IMR-90 (cell line): ENCODE results near the gene KRTAP4-5. TPM values are rescaled to one million over a fixed set of nuclear protein-coding genes. Genes with fewer than 3 reads are reported as not detected.

Experiments used
- ATAC-seq: fragments of 200-7000 bp; cut with Tn5 transposase; 2 replicates; pipeline ENCODE4 v1.9.1; 2020; ENCODE audit warnings: low read depth, mild to moderate bottlenecking, moderate library complexity
- BruUV-seq: library from RNA; stranded (reverse); fragments of 400-500 nt; replicated peaks from 2 replicates; lab custom pipeline; 2021; lab: Mats Ljungman, UMichigan
- CTCF ChIA-PET: fragments of 300-600 bp; formaldehyde crosslinking; extraction: SDS; loops from one replicate; lab custom pipeline; 2021; ENCODE audit warnings: antibody characterized with exemption; lab: Yijun Ruan, JAX
- POLR2A ChIA-PET: fragments of 300-600 bp; sonication (Branson Sonifier 250); formaldehyde crosslinking; loops from one replicate; lab custom pipeline; 2022; ENCODE audit warnings: antibody characterized with exemption; ENCODE audit not compliant: unreplicated experiment; lab: Charles Lee
- DNase-seq: peaks from one replicate; pipeline ENCODE4 v3.0.0; 2013
- H2AFZ ChIP-seq: replicated peaks from 2 replicates; pipeline ENCODE3; 2013; ENCODE audit warnings: low read length, mild to moderate bottlenecking; ENCODE audit not compliant: poor library complexity
- H2AK5ac ChIP-seq: 2 replicates; pipeline ENCODE4 v1.6.1; 2013; ENCODE audit warnings: low read depth, low read length, inconsistent platforms
- H2AK9ac ChIP-seq: replicated peaks from 2 replicates; pipeline ENCODE3; 2013; ENCODE audit warnings: mild to moderate bottlenecking, low read depth, low read length, moderate library complexity; ENCODE audit not compliant: poor library complexity
- H2BK120ac ChIP-seq: 2 replicates; pipeline ENCODE4 v1.6.1; 2013; ENCODE audit warnings: low read depth, low read length, inconsistent platforms
- H2BK15ac ChIP-seq: 3 replicates; pipeline ENCODE4 v1.6.1; 2013; ENCODE audit warnings: low read depth, low read length, inconsistent platforms
- H2BK20ac ChIP-seq: 2 replicates; pipeline ENCODE4 v1.6.1; 2013; ENCODE audit warnings: low read depth, mild to moderate bottlenecking, inconsistent platforms, low read length, moderate library complexity
- H2BK5ac ChIP-seq: 2 replicates; pipeline ENCODE4 v1.6.1; 2013; ENCODE audit warnings: mild to moderate bottlenecking, low read depth, low read length, inconsistent platforms; ENCODE audit not compliant: poor library complexity, severe bottlenecking
- H3K14ac ChIP-seq: replicated peaks from 2 replicates; pipeline ENCODE4 v1.6.1; 2013; ENCODE audit warnings: low read depth, low read length, inconsistent platforms
- H3K18ac ChIP-seq: 2 replicates; pipeline ENCODE4 v1.6.1; 2013; ENCODE audit warnings: low read depth, low read length, control low read depth
- H3K23ac ChIP-seq: 2 replicates; pipeline ENCODE4 v1.6.1; 2013; ENCODE audit warnings: low read depth, low read length, inconsistent platforms
- H3K27ac ChIP-seq: 2 replicates; pipeline ENCODE4 v1.5.1; 2013; ENCODE audit warnings: mild to moderate bottlenecking, control low read depth, low read length; ENCODE audit not compliant: insufficient read depth
- H3K27me3 ChIP-seq: 2 replicates; pipeline ENCODE4 v1.6.1; 2013; ENCODE audit warnings: low read length; ENCODE audit not compliant: control insufficient read depth, insufficient read depth
- H3K36me3 ChIP-seq: 2 replicates; pipeline ENCODE4 v1.6.1; 2013; ENCODE audit warnings: low read length, mixed read lengths; ENCODE audit not compliant: control insufficient read depth, insufficient read depth
- H3K4ac ChIP-seq: 2 replicates; pipeline ENCODE4 v1.6.1; 2013; ENCODE audit warnings: low read depth, low read length, inconsistent platforms
- H3K4me1 ChIP-seq: 2 replicates; pipeline ENCODE4 v1.6.1; 2013; ENCODE audit warnings: low read length, mixed read lengths; ENCODE audit not compliant: control insufficient read depth, insufficient read depth
- H3K4me2 ChIP-seq: 2 replicates; pipeline ENCODE4 v1.6.1; 2013; ENCODE audit warnings: low read depth, mild to moderate bottlenecking, control low read depth, low read length, moderate library complexity
- H3K4me3 ChIP-seq: 2 replicates; pipeline ENCODE4 v1.5.1; 2013; ENCODE audit warnings: low read depth, mild to moderate bottlenecking, control low read depth, low read length, moderate library complexity; ENCODE audit not compliant: insufficient read depth
- H3K56ac ChIP-seq: 2 replicates; pipeline ENCODE4 v1.6.1; 2013; ENCODE audit warnings: low read length, inconsistent platforms; ENCODE audit not compliant: insufficient read depth; ENCODE audit errors: extremely low read depth
- H3K79me1 ChIP-seq, 2 experiments: 2 replicates each; pipeline ENCODE4 v1.6.1; 2013; ENCODE audit warnings: low read length in 2 of 2, inconsistent platforms in 1 of 2, low read depth in 1 of 2
- H3K9ac ChIP-seq: 2 replicates; pipeline ENCODE4 v1.6.1; 2013; ENCODE audit warnings: low read depth, low read length, control low read depth
- H3K9me1 ChIP-seq: 2 replicates; pipeline ENCODE4 v1.6.1; 2013; ENCODE audit warnings: low read length, inconsistent platforms; ENCODE audit not compliant: insufficient read depth
- H3K9me3 ChIP-seq: 2 replicates; pipeline ENCODE4 v1.6.1; 2013; ENCODE audit warnings: low read length; ENCODE audit not compliant: control insufficient read depth, insufficient read depth
- H4K20me1 ChIP-seq: 2 replicates; pipeline ENCODE4 v1.6.1; 2013; ENCODE audit warnings: low read length, inconsistent platforms; ENCODE audit not compliant: insufficient read depth
- H4K5ac ChIP-seq: 2 replicates; pipeline ENCODE4 v1.6.1; 2013; ENCODE audit warnings: mild to moderate bottlenecking, low read depth, low read length, control low read depth
- H4K8ac ChIP-seq, 2 experiments: 2 replicates each; pipeline ENCODE4 v1.6.1; 2013; ENCODE audit warnings: low read depth in 2 of 2, low read length in 2 of 2, control low read depth in 1 of 2, inconsistent platforms in 1 of 2
- H4K91ac ChIP-seq: 2 replicates; pipeline ENCODE4 v1.6.1; 2013; ENCODE audit warnings: low read depth, low read length, inconsistent platforms; ENCODE audit not compliant: insufficient read depth
- BHLHE40 ChIP-seq: fragments of 150-350 bp; IDR thresholded peaks from 2 replicates; pipeline ENCODE4 v1.6.1; 2016; ENCODE audit warnings: mild to moderate bottlenecking, low read depth, low read length
- CHD1 ChIP-seq: IDR thresholded peaks from 2 replicates; pipeline ENCODE4 v1.6.1; 2012; ENCODE audit warnings: low read depth, low read length, improper control_type of control experiment
- FOS ChIP-seq: fragments of 150-350 bp; IDR thresholded peaks from 2 replicates; pipeline ENCODE4 v1.6.1; 2016; ENCODE audit warnings: low read depth, low read length
- MAFK ChIP-seq: IDR thresholded peaks from 2 replicates; pipeline ENCODE4 v1.6.1; 2012; ENCODE audit warnings: low read depth, low read length, improper control_type of control experiment
- MAZ ChIP-seq: IDR thresholded peaks from 2 replicates; pipeline ENCODE4 v1.6.1; 2012; ENCODE audit warnings: low read depth, mild to moderate bottlenecking, low read length, improper control_type of control experiment, moderate library complexity, borderline replicate concordance
- MXI1 ChIP-seq: IDR thresholded peaks from 2 replicates; pipeline ENCODE4 v1.6.1; 2012; ENCODE audit warnings: low read depth, mild to moderate bottlenecking, low read length, moderate library complexity, borderline replicate concordance
- NFE2L2 ChIP-seq: fragments of 150-350 bp; IDR thresholded peaks from 2 replicates; pipeline ENCODE4 v1.6.1; 2016; ENCODE audit warnings: low read depth, mild to moderate bottlenecking, low read length
- POLR2A ChIP-seq: IDR thresholded peaks from 2 replicates; pipeline ENCODE4 v1.6.1; 2012; ENCODE audit warnings: mild to moderate bottlenecking, low read depth, low read length
- RAD21 ChIP-seq: IDR thresholded peaks from 2 replicates; pipeline ENCODE4 v1.6.1; 2012; ENCODE audit warnings: low read length, improper control_type of control experiment
- RCOR1 ChIP-seq: IDR thresholded peaks from 2 replicates; pipeline ENCODE4 v1.6.1; 2012; ENCODE audit warnings: mild to moderate bottlenecking, low read length, improper control_type of control experiment; ENCODE audit not compliant: insufficient replicate concordance
- WGBS, 2 experiments: methylation state at CpG; one replicate each; pipeline versions ENCODE4 v1.1.5 to v1.1.7; 2013; ENCODE audit warnings: missing lambda C conversion rate in 2 of 2; ENCODE audit not compliant: insufficient read length in 1 of 2; ENCODE audit errors: extremely low coverage in 2 of 2; 5-methylcytosine and 5-hydroxymethylcytosine counted together
- dilution Hi-C: fragments of 300-500 bp; cut with HindIII; formaldehyde crosslinking; loops from one replicate; pipeline ENCODE4 v1.14.3; 2018; ENCODE audit warnings: low sequenced_read_pairs; ENCODE audit not compliant: unreplicated experiment
- in situ Hi-C: fragments of 300-500 bp; cut with MboI; formaldehyde crosslinking; loops from 3 replicates; pipeline ENCODE4 v1.14.3; 2019; ENCODE audit warnings: low sequenced_read_pairs, inconsistent platforms, mixed read lengths
- intact Hi-C: fragments of 100-400 bp; cut with micrococcal nuclease; formaldehyde crosslinking; loops from 2 replicates; pipeline ENCODE4 v1.10.0; 2022
- polyA plus RNA-seq, 3 experiments: library from polyadenylated mRNA; depleted of rRNA; stranded (reverse); fragments of >200 nt; gene quantifications; 2 replicates each; pipeline ENCODE4 v1.2.3, GENCODE V29; 2012; ENCODE audit warnings: low replicate concordance in 1 of 3
- total RNA-seq: library from RNA; depleted of rRNA; stranded (reverse); fragments of >200 nt; gene quantifications from 2 replicates; pipeline ENCODE4 v1.2.3, GENCODE V29; 2012
- TF ChIP-seq, protein P1 (sequence below): fragments of 150-350 bp; IDR thresholded peaks from 2 replicates; pipeline ENCODE4 v1.6.1; 2016; ENCODE audit warnings: low read depth, mild to moderate bottlenecking, low read length, moderate library complexity, borderline replicate concordance
- TF ChIP-seq, protein P2 (sequence below): fragments of 150-350 bp; IDR thresholded peaks from 2 replicates; pipeline ENCODE4 v1.6.1; 2017; ENCODE audit warnings: mild to moderate bottlenecking, antibody characterized with exemption, low read length, low read depth
- TF ChIP-seq, protein P3 (sequence below): conservative IDR thresholded peaks from 2 replicates; pipeline ENCODE4 v1.5.1; 2012; ENCODE audit warnings: mild to moderate bottlenecking, low read depth, low read length, improper control_type of control experiment

KRTAP4-5 gene
- total and polyA plus RNA-seq, 2 of the 4 experiments (the other 2 are of a cell fraction), result not detected

DNA sequence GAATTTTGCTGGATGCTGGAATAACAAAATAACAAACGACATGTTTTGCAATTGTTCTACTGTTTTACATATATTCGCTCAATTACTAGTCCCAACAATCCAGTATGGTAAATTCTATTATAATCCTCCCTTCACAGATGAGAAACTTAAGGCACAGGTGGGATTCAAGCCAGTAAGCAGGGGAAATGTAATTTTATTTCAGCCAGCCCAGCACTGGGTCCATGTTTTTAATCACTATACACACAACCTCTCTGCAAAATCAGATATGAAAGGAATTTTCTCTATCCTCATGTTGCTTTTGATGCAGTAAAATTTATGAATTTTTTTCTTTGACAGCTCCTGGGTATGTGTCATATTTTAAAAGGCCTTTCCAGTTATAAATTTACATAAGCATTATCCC lies 4.4 kb downstream of the KRTAP4-5 start:
- no peak overlapping the region for H2BK20ac ChIP-seq
- H4K91ac ChIP-seq, result no peak overlapping the region
- H2BK15ac ChIP-seq, result no peak overlapping the region
- H2AK5ac ChIP-seq, result no peak overlapping the region
- H2AK9ac ChIP-seq, result no peak overlapping the region
- no peak overlapping the region for H4K8ac ChIP-seq
- peaks cover 4% of the 10 kb centered on the region for H3K9me3 ChIP-seq
- H3K4me1 ChIP-seq, result no peaks in the 10 kb centered on the region; the same call in 1 of the 2 replicates
- ATAC-seq (no peak), DNase-seq (no peak)
- H3K36me3 ChIP-seq, result no peaks in the 10 kb centered on the region
- H3K4ac ChIP-seq, result no peak overlapping the region
- H3K23ac ChIP-seq, result no peak overlapping the region
- dilution Hi-C loops, result no loop called here
- H4K5ac ChIP-seq, result no peak overlapping the region
- no peak overlapping the region for H3K4me3 ChIP-seq
- intact Hi-C loops, result no loop called here
- no peak overlapping the region for H2BK120ac ChIP-seq
- POLR2A ChIA-PET, result no interaction called here
- TF ChIP-seq POLR2A (no peak), MAZ (no peak), RCOR1 (no peak), CHD1 (no peak), FOS (no peak), MXI1 (no peak), MAFK (no peak), BHLHE40 (no peak), NFE2L2 (no peak), RAD21 (no peak)
- TF ChIP-seq, protein P1, sequence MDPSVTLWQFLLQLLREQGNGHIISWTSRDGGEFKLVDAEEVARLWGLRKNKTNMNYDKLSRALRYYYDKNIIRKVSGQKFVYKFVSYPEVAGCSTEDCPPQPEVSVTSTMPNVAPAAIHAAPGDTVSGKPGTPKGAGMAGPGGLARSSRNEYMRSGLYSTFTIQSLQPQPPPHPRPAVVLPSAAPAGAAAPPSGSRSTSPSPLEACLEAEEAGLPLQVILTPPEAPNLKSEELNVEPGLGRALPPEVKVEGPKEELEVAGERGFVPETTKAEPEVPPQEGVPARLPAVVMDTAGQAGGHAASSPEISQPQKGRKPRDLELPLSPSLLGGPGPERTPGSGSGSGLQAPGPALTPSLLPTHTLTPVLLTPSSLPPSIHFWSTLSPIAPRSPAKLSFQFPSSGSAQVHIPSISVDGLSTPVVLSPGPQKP, result no peak
- TF ChIP-seq, protein P2, sequence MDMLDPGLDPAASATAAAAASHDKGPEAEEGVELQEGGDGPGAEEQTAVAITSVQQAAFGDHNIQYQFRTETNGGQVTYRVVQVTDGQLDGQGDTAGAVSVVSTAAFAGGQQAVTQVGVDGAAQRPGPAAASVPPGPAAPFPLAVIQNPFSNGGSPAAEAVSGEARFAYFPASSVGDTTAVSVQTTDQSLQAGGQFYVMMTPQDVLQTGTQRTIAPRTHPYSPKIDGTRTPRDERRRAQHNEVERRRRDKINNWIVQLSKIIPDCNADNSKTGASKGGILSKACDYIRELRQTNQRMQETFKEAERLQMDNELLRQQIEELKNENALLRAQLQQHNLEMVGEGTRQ, result no peak
- TF ChIP-seq, protein P3, sequence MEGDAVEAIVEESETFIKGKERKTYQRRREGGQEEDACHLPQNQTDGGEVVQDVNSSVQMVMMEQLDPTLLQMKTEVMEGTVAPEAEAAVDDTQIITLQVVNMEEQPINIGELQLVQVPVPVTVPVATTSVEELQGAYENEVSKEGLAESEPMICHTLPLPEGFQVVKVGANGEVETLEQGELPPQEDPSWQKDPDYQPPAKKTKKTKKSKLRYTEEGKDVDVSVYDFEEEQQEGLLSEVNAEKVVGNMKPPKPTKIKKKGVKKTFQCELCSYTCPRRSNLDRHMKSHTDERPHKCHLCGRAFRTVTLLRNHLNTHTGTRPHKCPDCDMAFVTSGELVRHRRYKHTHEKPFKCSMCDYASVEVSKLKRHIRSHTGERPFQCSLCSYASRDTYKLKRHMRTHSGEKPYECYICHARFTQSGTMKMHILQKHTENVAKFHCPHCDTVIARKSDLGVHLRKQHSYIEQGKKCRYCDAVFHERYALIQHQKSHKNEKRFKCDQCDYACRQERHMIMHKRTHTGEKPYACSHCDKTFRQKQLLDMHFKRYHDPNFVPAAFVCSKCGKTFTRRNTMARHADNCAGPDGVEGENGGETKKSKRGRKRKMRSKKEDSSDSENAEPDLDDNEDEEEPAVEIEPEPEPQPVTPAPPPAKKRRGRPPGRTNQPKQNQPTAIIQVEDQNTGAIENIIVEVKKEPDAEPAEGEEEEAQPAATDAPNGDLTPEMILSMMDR, result no peak
- no peaks in the 10 kb centered on the region for H3K27me3 ChIP-seq
- H4K20me1 ChIP-seq, result no peaks in the 10 kb centered on the region
- no peak overlapping the region for H3K14ac ChIP-seq
- H2BK5ac ChIP-seq, result no peak overlapping the region
- WGBS, 2 experiments, result no CpG with 5 or more reads among the region's 2 CpGs
- no peak overlapping the region for H3K9ac ChIP-seq
- H3K56ac ChIP-seq, result no peak overlapping the region
- H3K9me1 ChIP-seq, result no peaks in the 10 kb centered on the region
- no peak overlapping the region for H2AFZ ChIP-seq
- H3K18ac ChIP-seq, result no peak overlapping the region
- no peak overlapping the region for H3K4me2 ChIP-seq
- in situ Hi-C loops, result no loop called here
- CTCF ChIA-PET, result no interaction called here
- no peak overlapping the region for H3K27ac ChIP-seq
- no peaks in the 10 kb centered on the region for H3K79me1 ChIP-seq
- no TSS peak for BruUV-seq
